ENCODE measurements around the gene HELQ.

Gene HELQ

GRCh38 chr4:83456184-83456501 lies 520 bp upstream of the HELQ start:
- in situ Hi-C loops (cut with MboI; ENCODE audit: low pct_unique_long_range_greater_than_20kb, low sequenced_read_pairs, unreplicated experiment): loop anchor here (25.0 kb wide), 1 partner anchor 394 kb away; no protein-coding TSS in a partner anchor
- DNase-seq (ENCODE audit: low spot score): no peak
- TF ChIP-seq CTCF (IDR thresholded peaks at IDR 0.05; ENCODE audit: extremely low read depth, insufficient read depth, missing control alignments): no peak

GRCh38 chr4:83454686-83455085 lies 937 bp downstream of the HELQ start:
- TF ChIP-seq CTCF (IDR thresholded peaks at IDR 0.05; ENCODE audit: extremely low read depth, insufficient read depth, missing control alignments): no peak
- in situ Hi-C loops (cut with MboI; ENCODE audit: low pct_unique_long_range_greater_than_20kb, low sequenced_read_pairs, unreplicated experiment): loop anchor here (25.0 kb wide), 1 partner anchor 392 kb away; no protein-coding TSS in a partner anchor
- DNase-seq (ENCODE audit: low spot score): no peak

- in situ Hi-C loops (cut with MboI; ENCODE audit: low pct_unique_long_range_greater_than_20kb, low sequenced_read_pairs, unreplicated experiment): no loop called here
- no peak for TF ChIP-seq CTCF (IDR thresholded peaks at IDR 0.05; ENCODE audit: extremely low read depth, insufficient read depth, missing control alignments)
- no peak for DNase-seq (ENCODE audit: low spot score)
Observed at GRCh38 chr4:83449009-83449408, 6.6 kb downstream of the HELQ start.

GRCh38 chr4:83440899-83441298 lies 14.7 kb downstream of the HELQ start:
- in situ Hi-C loops (cut with MboI; ENCODE audit: low pct_unique_long_range_greater_than_20kb, low sequenced_read_pairs, unreplicated experiment): no loop called here
- peak; percentile 39 for DNase-seq (ENCODE audit: low spot score)
- no peak for TF ChIP-seq CTCF (IDR thresholded peaks at IDR 0.05; ENCODE audit: extremely low read depth, insufficient read depth, missing control alignments)

GRCh38 chr4:83440148-83440814 lies 15.3 kb downstream of the HELQ start:
- in situ Hi-C loops (cut with MboI; ENCODE audit: low pct_unique_long_range_greater_than_20kb, low sequenced_read_pairs, unreplicated experiment): no loop called here
- DNase-seq (ENCODE audit: low spot score): no peak
- TF ChIP-seq CTCF (IDR thresholded peaks at IDR 0.05; ENCODE audit: extremely low read depth, insufficient read depth, missing control alignments): no peak

GRCh38 chr4:83438719-83439118 lies 16.9 kb downstream of the HELQ start:
- DNase-seq (ENCODE audit: low spot score): no peak
- TF ChIP-seq CTCF (IDR thresholded peaks at IDR 0.05; ENCODE audit: extremely low read depth, insufficient read depth, missing control alignments): no peak
- in situ Hi-C loops (cut with MboI; ENCODE audit: low pct_unique_long_range_greater_than_20kb, low sequenced_read_pairs, unreplicated experiment): no loop called here
